ENCODE results near the gene KRT81.
"Not testable (repeated sequence)": the region's sequence is repeated elsewhere in the genome, so short reads cannot be mapped to it uniquely, and the experiment has no call there.

Gene KRT81

DNA sequence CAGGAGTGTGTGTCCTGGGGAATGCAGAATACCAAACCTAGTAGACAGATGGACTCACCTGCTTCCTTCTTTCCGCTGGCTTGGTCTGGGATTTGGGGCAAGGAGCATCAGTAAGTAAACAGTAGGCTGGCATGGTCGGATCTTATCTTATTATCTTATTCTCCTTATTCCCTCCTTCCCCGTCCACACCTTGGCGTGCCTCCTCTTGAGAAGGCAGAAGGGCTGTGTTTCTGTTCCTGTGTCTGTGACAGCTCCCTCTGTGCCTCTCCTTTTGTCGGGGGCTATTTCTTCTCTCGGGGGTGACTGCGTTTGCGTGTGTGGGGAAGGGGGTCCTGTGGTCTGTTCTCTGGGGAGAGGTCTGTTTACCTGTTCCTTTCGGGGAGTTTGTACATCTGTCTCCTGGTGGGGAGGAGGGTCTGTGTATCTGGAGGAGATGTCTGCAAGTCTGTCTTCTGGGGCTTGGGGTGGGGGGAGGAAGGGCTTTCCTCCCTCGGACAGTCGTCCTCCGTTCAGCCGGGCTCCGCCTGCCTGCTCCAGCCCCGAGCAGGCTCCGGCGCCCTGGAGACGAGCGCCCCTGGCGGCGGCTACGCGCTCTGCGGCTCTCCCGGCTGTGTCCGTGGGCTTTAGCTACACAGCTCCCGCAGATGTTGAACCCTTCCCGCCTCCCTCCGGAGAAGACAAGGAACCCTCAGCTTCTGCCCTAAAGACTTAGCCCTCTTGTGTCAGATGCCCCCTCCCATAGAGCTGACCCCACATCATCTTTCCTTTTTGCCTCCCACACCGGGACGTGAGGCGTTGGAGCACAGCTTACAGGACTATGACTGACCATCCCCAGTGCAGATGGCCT lies 12.5 kb downstream of the KRT81 start:
- in situ Hi-C loops (cut with HindIII; ENCODE audit: low sequenced_read_pairs) = no loop called here

DNA sequence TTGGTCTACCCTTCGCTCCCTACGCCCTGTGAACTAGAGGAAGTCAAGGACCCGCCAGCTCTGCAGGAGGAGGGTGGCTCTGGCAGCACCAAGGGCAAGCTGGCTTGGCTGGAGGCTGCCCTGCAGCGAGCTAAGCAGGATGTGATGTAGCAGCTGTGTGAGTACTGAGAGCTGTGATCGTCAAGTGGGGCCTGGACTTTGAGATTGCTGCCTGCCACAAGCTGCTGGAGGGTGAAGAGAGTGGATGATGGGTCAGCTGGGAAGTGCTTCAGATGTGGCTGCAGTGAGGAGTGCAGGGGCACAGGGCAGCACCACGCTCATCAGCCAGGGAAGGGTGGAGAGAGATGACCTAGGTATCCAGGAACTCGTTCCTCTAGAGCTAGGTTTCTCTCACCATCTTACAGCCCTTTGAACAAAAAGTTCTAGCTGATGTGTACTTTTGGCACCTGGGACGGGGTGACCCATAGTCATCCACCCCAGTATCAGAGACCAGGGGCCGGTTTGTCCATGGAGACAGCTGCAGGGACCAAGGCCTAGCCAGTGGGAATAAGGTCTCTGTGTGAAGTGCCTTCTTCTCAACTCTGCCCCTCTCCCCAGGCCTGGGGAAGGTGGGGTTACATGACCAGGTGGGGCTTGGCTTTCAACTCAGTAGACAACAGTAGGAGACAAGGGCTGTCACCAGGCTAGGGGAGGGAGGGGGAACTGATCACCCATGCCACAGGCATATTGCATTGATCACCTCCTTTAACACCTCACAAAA lies 13.7 kb downstream of the KRT81 start:
- in situ Hi-C loops (cut with HindIII; ENCODE audit: low sequenced_read_pairs) = no loop called here

DNA sequence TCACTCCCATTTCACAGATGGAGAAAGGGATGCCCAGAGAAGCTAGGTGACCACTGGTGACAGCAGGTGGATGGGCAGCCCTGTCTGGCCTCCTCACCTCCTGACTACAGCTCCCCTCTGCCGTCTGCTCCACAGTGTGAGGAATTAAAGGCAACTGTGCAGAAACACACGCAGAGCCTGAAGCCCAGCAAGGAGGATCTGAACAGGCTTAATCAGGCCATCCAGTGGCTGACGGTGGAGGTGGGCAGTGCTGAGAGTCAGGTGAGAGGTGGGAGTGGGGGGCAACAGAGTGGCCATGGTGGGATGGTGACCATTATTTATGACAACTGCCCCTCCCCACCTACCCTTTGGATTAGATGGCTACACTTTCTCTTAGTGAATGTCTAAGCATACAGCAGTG lies 15.6 kb downstream of the KRT81 start:
- in situ Hi-C loops (cut with HindIII; ENCODE audit: low sequenced_read_pairs) = no loop called here

DNA sequence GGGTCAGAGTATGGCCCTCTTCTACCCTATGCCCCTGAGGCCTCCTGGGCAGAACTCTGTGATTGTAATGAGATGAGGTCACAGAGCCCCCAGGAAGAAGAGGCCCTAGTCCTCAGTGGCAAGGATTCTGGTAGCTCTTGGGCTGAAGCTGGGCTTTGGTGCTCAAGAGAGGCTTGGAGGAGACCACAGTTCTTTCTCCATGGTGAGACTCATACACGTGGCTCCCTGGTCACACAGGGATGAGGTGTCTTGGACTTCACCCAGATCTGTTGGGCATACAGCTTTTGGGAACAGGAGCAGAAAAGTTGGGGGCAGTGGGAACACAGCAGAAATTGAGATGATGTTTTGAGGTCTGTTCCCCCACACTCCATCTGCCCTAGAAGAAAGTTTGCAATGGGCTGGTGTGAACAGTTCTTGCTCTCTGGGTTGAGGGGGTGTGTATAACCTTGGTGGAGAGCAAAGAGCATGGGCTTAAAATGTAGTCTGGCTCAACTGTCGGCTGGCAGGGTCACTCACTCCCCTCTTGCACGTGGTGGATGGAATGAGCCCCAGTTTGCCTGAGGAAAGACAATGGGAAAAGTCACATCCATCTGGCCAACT lies 16.7 kb downstream of the KRT81 start, which contains the start of gene KRT86:
Gene KRT86, plus strand, starts transcription at position 125 of the 600 bp plus-strand sequence. CDS start 27,272 bp downstream, outside the sequence.
- in situ Hi-C loops (cut with HindIII; ENCODE audit: low sequenced_read_pairs) = no loop called here

DNA sequence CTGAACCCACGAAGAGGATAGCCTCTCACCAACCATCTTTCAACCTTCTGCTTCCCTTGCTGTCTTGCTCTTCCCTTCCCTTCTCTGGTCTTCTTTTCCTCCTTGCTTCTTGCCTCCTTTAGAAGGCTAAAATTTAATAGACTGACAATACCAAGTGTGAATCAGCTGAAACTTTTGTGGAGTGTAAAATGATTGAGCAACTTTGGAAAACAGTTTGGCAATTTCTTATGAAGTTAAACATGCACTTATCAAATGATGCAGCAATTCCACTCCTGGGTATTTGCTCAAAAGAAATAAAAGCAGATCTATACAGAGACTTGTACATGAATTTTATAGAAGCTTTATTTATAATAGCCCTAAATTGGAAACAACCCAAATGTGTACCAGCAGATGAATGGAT lies 20.2 kb downstream of the KRT81 start:
- in situ Hi-C loops (cut with HindIII; ENCODE audit: low sequenced_read_pairs) = no loop called here

DNA sequence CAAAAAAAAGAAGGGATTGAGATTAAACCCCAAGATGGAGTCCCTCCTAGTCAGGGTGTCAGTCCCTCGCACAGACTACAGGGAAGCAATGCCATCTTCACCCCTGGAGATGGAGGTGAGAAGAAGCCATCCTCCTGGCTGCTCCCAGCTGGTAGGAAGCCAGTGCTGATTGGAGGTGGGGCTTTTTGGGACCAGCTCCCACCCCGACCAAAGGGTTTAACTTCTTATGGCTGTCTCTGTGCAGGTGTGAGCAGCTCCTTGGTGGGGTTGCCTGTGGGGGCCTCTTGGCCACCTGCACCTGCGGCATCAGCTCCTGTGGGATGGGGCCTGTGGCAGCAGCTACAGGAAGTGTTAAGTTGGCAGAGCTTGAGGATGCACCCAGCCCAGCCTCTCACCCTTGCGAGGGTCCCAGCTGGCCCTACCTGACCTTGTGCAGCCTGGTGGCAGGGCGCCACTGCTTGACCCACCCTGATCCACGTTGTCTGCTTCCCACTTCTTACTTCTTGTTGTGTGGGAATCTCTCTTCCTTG lies 20.7 kb downstream of the KRT81 start:
- in situ Hi-C loops (cut with HindIII; ENCODE audit: low sequenced_read_pairs) = no loop called here

DNA sequence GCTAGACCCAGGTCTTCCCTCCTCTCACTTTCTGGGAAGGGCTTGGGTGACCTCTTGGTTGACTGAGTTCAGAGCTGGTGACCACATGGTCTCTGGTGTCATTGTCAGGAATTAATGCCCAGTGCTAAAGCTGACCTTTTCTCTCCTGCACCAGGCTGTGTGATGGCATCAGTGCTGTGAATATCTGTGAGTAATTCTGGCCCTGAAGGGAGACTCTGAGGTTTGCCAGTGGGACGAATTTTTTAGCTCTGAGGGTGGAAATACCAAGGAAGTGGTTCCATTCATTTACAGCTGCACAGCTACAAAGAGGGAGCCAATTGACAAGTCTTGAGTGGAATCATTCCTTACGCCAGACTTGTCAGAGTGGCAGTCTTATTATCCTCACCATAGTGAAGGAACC lies 23.1 kb downstream of the KRT81 start:
- in situ Hi-C loops (cut with HindIII; ENCODE audit: low sequenced_read_pairs) = no loop called here

DNA sequence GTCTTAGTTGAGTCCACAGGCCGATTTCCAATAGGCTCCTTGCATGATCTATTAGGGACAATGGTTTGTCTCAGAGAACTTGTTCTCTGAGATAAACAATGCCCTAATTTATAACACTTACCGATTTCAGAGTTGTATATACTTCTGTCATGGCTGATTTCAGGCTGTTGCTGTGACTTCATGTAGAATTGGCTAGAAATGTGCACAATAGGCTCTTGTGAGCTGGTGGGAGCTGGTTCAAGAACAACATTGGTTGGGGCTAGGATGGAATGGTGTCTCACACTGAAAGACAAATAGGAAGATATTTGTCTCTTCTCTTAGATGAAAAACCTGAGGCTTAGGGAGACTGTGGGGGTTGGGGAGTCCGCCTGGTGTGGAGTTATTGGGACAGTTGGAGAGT lies 23.6 kb downstream of the KRT81 start:
- in situ Hi-C loops (cut with HindIII; ENCODE audit: low sequenced_read_pairs) = no loop called here

DNA sequence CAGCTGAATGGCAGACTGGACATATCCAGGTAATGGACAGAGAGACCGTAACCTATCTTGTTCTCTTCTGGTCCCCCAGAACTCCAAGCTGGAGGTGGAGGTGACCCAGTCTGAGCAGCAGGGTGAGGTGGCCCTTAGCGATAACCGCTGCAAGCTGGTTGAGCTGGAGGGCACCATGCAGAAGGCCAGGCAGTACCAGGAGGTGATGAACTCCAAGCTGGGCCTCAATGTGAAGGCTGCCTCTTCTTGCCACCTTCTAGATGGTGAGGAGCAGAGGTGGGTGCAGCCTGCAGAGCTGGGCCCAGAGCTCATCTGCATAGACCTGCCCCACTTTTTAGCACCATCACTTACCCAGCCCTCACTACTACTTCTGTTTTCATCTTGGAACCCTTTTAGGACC lies 24.1 kb downstream of the KRT81 start:
- in situ Hi-C loops (cut with HindIII; ENCODE audit: low sequenced_read_pairs) = no loop called here

DNA sequence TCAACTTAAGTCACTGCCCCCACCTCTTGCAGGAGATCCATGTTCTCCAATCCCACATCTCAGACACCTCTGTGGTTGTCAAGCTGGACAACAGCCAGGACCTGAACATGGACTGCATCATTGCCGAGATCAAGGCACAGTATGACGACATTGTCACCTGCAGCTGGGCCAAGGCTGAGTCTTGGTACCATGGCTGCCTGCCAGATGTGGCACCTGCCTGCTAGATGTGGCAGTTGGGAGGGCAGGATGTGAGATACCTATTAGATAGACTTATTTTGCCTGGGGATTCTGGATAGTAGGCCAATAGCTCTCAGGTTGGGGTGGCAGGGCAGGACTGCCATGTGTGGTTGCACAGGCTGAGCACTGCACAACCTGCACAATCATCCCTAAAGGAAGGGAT lies 24.8 kb downstream of the KRT81 start:
- in situ Hi-C loops (cut with HindIII; ENCODE audit: low sequenced_read_pairs) = no loop called here

DNA sequence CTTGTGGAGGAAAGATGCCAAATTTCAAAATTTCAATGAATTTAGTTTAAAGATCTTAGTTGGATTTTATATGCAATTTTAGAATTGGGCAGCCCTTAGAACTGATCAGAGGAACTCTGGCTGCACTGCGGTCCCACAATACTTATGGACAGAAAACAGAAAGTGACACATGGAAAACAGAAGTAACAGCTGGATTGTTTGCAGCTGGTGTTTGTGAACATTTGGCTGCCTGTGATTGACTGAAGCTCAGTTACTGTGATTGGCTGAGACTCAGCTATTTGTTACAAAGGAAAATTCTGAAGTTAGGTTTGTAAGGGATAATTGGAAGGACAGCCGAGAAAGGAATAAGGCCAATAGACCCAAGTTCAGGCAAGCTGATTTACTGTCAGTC lies 26.9 kb downstream of the KRT81 start:
- in situ Hi-C loops (cut with HindIII; ENCODE audit: low sequenced_read_pairs) = no loop called here

DNA sequence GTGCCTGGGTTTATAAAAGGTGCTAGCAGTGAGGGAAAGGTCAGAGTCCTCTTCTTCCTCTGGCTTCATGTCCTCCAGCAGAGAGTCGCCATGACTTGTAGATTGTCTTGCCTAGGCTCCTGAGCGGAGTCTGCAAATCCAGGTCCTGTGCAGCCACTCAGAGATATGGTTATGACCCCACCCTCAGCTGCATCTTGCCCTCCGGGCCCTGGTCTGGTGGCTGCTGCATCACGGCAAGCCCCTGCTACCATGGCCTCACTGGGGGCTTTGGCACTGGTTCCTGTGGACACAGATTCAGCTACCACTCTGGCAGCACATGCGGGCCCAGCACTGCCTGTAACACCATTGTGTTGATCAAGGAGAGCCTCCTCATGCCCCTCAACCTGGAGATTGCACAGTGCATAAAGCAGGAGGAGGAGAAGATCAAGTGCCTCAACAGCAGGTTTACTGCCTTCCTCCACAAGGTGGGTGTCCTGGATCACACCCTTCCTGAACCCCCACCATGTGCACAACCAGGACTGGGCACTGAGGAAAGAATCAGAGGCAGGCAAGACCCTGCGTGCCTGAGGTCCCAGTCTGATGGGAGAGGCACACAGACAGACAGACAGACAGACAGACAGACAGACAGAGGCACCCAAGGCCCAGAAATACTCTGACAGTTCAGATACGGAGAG lies 27.4 kb downstream of the KRT81 start:
- in situ Hi-C loops (cut with HindIII; ENCODE audit: low sequenced_read_pairs) = no loop called here

DNA sequence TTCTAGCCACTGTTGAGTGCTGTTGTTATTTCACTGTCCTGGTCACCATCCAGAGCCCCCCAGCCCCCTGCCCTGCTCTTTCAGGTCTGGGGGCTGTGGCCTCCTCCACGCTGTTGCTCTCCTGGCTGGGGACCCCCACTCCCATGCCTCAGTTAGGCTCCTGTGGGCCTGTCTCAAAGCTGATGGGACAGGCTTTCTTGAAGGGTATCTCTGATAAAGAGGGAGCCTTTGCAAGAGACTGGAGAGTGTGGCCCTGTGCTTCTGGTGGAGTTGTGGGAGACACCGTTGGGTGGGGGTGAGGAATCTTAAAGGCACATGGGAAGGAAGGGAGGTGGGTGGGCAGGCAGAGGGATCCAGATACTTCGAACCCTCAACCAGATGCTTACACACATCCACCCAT lies 29.0 kb downstream of the KRT81 start:
- in situ Hi-C loops (cut with HindIII; ENCODE audit: low sequenced_read_pairs) = no loop called here

DNA sequence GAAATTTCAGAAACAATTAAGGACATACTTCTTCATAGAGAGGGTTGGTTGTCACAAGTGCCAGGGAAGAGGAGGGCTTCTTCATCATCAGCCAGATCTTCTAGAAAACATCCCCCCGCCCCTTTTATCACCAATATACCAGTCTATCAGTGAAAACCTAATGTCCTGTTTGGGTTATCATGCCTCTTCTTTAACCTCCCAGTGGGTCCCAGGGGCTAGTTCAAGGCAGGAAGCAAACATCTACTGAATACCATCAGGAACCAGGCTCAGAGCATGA lies 30.2 kb downstream of the KRT81 start:
- in situ Hi-C loops (cut with HindIII; ENCODE audit: low sequenced_read_pairs) = no loop called here

DNA sequence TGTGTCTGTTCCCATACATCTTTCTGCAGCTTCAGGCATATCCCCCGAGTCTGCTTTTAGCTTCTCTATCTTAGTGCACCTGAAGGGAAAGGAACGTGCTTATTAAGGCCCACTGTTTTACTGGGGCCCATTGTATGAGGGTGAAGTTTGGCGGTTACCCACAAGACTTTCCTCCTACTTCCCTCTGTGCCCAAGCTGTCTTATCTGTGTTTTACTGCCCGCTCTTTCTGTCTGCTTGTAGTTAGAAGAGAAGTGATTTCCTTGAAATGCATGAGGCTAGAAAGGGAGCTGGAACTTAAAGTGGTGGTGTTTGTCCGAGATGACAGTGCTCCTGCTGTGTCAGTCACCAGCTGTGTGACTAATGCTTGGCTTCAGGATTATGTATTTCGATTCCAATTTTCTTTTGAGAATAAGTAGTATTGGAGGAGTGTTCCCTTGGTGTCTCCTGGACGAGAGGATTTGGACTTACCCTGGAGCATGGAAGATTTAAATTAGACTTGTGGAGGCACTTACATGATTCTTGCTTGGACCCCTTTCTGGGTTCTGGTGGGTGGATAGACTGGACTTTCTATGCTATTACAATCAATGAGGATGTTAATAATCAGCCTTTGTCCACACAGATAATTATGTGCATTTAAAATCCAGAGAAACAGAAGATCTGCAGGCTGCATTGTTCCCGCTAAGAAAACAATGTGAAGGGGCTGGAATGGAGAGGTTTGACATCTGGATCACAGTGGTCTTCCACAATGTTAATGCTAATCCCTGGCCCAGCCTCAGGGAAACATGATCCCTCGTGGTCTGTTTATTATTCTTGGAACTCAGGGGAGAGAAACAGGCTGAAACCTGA lies 30.8 kb downstream of the KRT81 start:
- in situ Hi-C loops (cut with HindIII; ENCODE audit: low sequenced_read_pairs) = no loop called here

DNA sequence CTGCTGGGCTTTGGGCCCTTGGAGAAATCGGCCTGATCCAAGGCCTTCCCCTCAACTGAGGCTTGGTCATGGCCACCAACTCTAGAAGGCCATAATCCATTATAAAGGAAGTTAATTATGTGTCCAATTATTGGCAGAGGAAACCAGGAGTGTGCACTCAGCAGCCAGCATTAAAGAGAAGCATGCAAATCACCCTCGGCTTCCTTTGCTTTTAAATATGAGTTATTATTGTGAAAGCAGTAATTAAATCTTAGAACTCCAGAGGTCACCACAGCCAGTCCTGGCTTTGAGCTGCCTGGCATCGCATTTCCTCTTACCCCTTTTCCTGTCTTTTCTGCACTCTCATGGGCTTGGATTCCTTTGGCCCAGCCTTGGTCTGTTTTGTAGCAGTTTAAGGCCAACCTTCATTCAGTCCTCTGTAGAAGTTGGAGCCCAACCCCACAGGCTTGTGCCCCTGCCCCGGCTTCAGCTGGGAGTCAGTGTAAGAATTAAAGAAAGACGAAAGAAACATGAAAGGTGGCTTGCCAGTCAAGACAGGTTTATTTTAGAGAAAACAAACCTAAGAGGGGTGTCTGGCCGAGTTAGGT lies 31.6 kb downstream of the KRT81 start:
- in situ Hi-C loops (cut with HindIII; ENCODE audit: low sequenced_read_pairs) = no loop called here

DNA sequence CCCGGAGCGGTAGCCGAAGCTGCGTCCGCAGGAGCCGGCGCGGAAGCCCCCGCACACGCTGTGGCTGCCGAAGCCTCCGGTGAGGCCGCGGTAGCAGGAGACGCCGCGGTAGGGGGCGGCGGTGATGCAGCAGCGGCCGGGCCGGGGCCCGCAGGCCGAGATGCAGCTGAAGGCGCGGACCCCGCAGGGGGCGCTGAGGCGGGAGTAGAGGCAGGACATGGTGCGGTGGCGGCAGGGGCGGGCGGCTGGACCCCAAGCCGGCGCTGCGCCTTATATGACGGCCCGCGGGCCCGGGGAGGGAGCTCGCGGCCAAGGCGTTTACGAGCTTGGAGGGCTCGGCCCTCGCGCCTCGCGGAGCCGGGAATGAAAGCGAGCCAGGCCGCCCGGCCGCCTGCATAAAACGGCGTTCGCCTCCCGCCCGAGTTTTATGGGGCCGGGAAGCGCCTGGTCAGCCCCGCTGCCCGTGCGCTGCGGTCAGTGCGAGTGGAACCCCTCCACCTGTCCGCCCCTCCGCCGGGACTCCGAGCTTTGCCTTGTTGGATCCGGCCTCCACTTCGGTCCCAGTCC lies 32.9 kb downstream of the KRT81 start:
- in situ Hi-C loops (cut with HindIII; ENCODE audit: low sequenced_read_pairs) = no loop called here

DNA sequence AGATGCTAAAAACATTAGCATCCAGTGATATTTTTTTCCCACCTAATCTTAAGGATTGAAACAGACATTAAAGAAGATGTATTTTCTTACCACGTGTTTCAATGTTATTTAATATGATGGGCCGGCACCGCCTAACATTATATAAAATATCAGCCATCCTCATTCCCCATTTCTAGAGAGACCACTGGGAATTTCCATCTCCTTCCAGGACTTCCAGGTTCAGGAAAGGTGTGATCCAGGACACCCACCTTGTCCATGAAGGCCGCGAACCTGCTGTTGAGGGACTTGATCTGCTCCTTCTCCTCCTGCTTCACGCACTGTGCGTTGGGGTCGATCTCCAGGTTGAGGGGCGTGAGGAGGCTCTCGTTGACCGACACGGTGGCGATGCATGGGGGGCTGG lies 33.4 kb downstream of the KRT81 start:
- in situ Hi-C loops (cut with HindIII; ENCODE audit: low sequenced_read_pairs) = not testable (repeated sequence)

DNA sequence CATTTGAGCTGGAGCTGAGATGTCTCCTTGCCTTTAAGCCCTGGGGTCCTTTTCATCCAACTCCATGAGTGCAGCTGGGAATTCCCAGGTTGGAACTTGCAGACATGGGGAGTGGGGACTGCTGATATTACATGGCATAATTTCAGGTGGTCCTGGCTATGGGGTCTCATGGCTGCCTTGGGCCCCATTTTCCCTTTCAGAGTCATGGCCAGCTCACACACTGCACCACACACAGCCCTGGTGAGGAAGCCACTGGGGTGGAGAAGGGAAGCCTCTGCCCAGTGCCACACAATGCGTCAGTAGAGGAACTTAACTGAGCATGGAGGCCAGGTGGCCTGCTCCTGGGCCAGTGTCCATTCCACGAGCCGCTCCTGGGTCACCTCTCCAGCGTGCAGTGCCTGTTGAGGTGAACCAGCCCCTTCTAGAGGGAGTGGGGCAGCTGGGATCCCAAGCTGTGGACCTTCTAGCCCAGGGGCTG lies 34.2 kb downstream of the KRT81 start:
- in situ Hi-C loops (cut with HindIII; ENCODE audit: low sequenced_read_pairs) = no loop called here

DNA sequence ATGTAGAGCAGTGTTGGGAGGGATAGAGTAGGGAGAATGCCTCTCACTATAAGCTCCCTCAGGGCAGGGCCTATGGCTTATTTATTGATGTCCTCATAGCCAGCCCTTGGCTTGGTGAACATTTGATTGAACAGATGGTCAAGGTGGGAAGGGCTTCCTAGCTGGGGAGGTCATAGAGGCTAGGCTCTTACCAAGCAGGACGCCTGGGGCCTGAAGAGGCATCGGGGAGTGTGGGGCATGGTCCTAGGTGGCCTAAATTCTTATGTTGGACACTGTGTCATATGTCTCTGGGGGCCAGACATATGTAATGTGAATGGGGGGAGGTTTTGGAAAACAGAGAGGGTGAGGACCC lies 34.8 kb downstream of the KRT81 start:
- in situ Hi-C loops (cut with HindIII; ENCODE audit: low sequenced_read_pairs) = no loop called here
